Stimulated activated CD8-positive, alpha-beta memory T cell treated with anti-CD3 and anti-CD28 coated beads, Interleukin-12 subunit alpha, Interleukin-12 subunit beta, amount 100 ng/mL, for 24 hours (primary cell): ENCODE data around the gene SYNGAP1.
"Not testable (repeated sequence)": the region's sequence is repeated elsewhere in the genome, so short reads cannot be mapped to it uniquely, and the experiment has no call there.

Experiments
- DNase-seq: peaks from one replicate; pipeline ENCODE4 v3.0.0-alpha.2; 2020; ENCODE audit errors: extremely low read depth

Gene SYNGAP1

GRCh38 chr6:33419580-33420490 is at the start of gene SYNGAP1:
Gene SYNGAP1 (plus strand): TSS chr6:33420065. CDS start chr6:33420265, 200 bp downstream.
- no peak for DNase-seq

- not testable (repeated sequence) for DNase-seq
Measured at GRCh38 chr6:33371901-33372300, 48.0 kb upstream of the SYNGAP1 start.

GRCh38 chr6:33372526-33373123 is 47.2 kb upstream of the SYNGAP1 start:
- no peak for DNase-seq

GRCh38 chr6:33373960-33374910 is 45.6 kb upstream of the SYNGAP1 start:
- no peak for DNase-seq

GRCh38 chr6:33375143-33375671 is 44.7 kb upstream of the SYNGAP1 start:
- DNase-seq = no peak

- DNase-seq = no peak
Measured at GRCh38 chr6:33377171-33377570, 42.7 kb upstream of the SYNGAP1 start.

GRCh38 chr6:33379184-33379583 is 40.7 kb upstream of the SYNGAP1 start:
- not testable (repeated sequence) for DNase-seq

GRCh38 chr6:33380272-33380981 is 39.4 kb upstream of the SYNGAP1 start:
- DNase-seq = no peak

GRCh38 chr6:33383427-33384185 is 36.3 kb upstream of the SYNGAP1 start:
- no peak for DNase-seq

GRCh38 chr6:33384581-33385020 is 35.3 kb upstream of the SYNGAP1 start:
- DNase-seq = no peak

GRCh38 chr6:33390173-33390572 is 29.7 kb upstream of the SYNGAP1 start:
- DNase-seq = no peak

GRCh38 chr6:33390767-33391277 is 29.0 kb upstream of the SYNGAP1 start:
- DNase-seq = no peak

GRCh38 chr6:33391278-33391921 is 28.5 kb upstream of the SYNGAP1 start, which contains the start of gene KIFC1:
Gene KIFC1 (plus strand): TSS chr6:33391823. CDS start chr6:33391986, 163 bp downstream.
- DNase-seq = peak; percentile 98

- peak; percentile 10 for DNase-seq
Measured at GRCh38 chr6:33391922-33392594, 27.8 kb upstream of the SYNGAP1 start.

GRCh38 chr6:33392595-33392948 is 27.3 kb upstream of the SYNGAP1 start:
- no peak for DNase-seq

GRCh38 chr6:33392979-33393378 is 26.9 kb upstream of the SYNGAP1 start:
- DNase-seq = no peak

GRCh38 chr6:33397541-33397940 is 22.3 kb upstream of the SYNGAP1 start:
- DNase-seq = no peak

GRCh38 chr6:33398601-33399000 is 21.3 kb upstream of the SYNGAP1 start:
- not testable (repeated sequence) for DNase-seq

GRCh38 chr6:33399881-33400280 is 20.0 kb upstream of the SYNGAP1 start:
- not testable (repeated sequence) for DNase-seq
